NT2/D1 (cell line): ENCODE measurements around the gene BTLA.

ENCODE experiments used
- SUZ12 ChIP-seq: IDR thresholded peaks from 2 replicates; pipeline ENCODE4 v1.6.1; 2011; ENCODE audit not compliant: insufficient read length, insufficient read depth; ENCODE audit errors: extremely low read depth
- YY1 ChIP-seq: IDR thresholded peaks from 2 replicates; pipeline ENCODE4 v1.6.1; 2011; ENCODE audit not compliant: insufficient read length, insufficient read depth
- ZNF274 ChIP-seq: IDR thresholded peaks from 2 replicates; pipeline ENCODE4 v1.6.1; 2011; ENCODE audit warnings: mild to moderate bottlenecking, low read depth, low read length

DNA sequence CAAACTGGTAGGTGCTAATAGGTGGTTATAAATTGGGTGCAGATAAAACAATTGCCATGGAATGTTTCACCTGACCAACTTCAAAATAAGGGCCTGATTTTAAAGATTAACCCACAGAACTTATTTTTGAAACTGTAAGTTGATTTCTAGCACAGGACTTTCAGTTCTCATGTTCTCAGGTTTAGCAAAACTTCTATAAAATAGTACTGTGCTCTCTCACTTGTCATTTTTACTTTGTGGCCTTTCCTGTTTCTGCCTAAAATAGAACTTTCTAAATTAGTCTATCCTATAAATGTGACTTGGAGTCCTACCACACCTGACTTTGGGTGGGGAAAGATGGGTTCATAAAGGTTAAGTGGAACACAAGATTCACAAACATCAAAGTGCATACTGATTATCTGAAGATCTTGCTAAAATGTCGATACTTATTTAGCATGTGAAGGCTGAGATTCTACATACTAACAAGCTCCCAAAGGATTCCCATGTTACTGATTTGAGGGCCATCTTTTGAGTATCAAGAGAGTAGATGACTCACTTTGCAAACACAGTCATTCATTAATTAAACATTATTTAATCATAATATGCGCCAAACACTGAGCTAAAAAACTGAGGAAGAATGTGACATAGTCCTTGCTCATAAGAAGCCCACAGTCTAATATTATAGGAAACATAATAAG lies 38.6 kb downstream of the BTLA start:
- no peak for TF ChIP-seq YY1
- no peak for TF ChIP-seq ZNF274
- no peak for TF ChIP-seq SUZ12
